ENCODE data around the gene TSPAN4. TPM values are rescaled to one million over a fixed set of nuclear protein-coding genes. Genes with fewer than 3 reads are reported as not detected.
A peak's percentile ranks its signal among the peaks of the same experiment; 100 is the strongest.

The TSPAN4 gene
- total RNA-seq, 1 donor from 2014 or later = 26.4 TPM

GRCh38 chr11:825366-826226 is 17.1 kb upstream of the TSPAN4 start:
- H3K4me3 Mint-ChIP-seq (ENCODE audit: unreplicated experiment) = no peak overlapping the region
- no peak for TF ChIP-seq CTCF (IDR thresholded peaks at IDR 0.05; ENCODE audit: unreplicated experiment)
- peaks cover 18% of the 10 kb centered on the region for H3K4me1 Mint-ChIP-seq (ENCODE audit: unreplicated experiment)
- DNase-seq (ENCODE audit: low spot score) = no peak
- H3K27me3 Mint-ChIP-seq (ENCODE audit: unreplicated experiment) = peaks cover 12% of the 10 kb centered on the region
- H3K27ac Mint-ChIP-seq (ENCODE audit: unreplicated experiment) = no peak overlapping the region
- H3K9me3 Mint-ChIP-seq (ENCODE audit: unreplicated experiment) = no peaks in the 10 kb centered on the region
- no peaks in the 10 kb centered on the region for H3K36me3 Mint-ChIP-seq (ENCODE audit: low read depth, unreplicated experiment)

DNA sequence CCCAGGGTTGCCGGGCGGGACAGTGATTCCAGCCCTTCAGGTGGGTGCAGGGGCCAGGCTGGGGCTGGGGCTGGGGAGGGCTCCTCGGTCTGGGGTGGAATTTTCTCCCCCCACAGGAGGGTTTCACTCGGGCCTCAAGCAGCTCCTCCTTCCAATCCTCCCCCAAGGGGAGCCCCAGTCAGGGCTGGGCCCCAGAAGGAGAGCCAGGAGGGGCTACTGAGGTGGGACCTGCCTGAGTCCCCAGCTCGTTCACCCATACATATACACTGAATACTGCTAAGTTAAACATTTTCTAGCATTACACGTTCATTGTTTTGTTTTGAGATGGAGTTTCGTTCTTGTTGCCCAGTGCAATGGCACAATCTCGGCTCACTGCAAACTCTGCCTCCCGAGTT is 16.4 kb upstream of the TSPAN4 start:
- no peak overlapping the region for H3K27ac Mint-ChIP-seq (ENCODE audit: unreplicated experiment)
- H3K4me1 Mint-ChIP-seq (ENCODE audit: unreplicated experiment) = peaks cover 18% of the 10 kb centered on the region
- no peaks in the 10 kb centered on the region for H3K36me3 Mint-ChIP-seq (ENCODE audit: low read depth, unreplicated experiment)
- DNase-seq (ENCODE audit: low spot score) = no peak
- no peaks in the 10 kb centered on the region for H3K9me3 Mint-ChIP-seq (ENCODE audit: unreplicated experiment)
- peak overlapping the region; percentile 79 for H3K4me3 Mint-ChIP-seq (ENCODE audit: unreplicated experiment)
- no peak for TF ChIP-seq CTCF (IDR thresholded peaks at IDR 0.05; ENCODE audit: unreplicated experiment)
- peaks cover 12% of the 10 kb centered on the region for H3K27me3 Mint-ChIP-seq (ENCODE audit: unreplicated experiment)

GRCh38 chr11:826836-827145 is 15.9 kb upstream of the TSPAN4 start:
- Mint-ChIP-seq H3K9me3 (ENCODE audit: unreplicated experiment) (no peaks in the 10 kb centered on the region), H3K4me1 (ENCODE audit: unreplicated experiment) (peaks cover 18% of the 10 kb centered on the region), H3K4me3 (ENCODE audit: unreplicated experiment) (peak overlapping the region; percentile 79), H3K36me3 (ENCODE audit: low read depth, unreplicated experiment) (no peaks in the 10 kb centered on the region), H3K27ac (ENCODE audit: unreplicated experiment) (no peak overlapping the region), H3K27me3 (ENCODE audit: unreplicated experiment) (peaks cover 14% of the 10 kb centered on the region)
- TF ChIP-seq CTCF (IDR thresholded peaks at IDR 0.05; ENCODE audit: unreplicated experiment) = no peak
- DNase-seq (ENCODE audit: low spot score) = peak; percentile 4

- Mint-ChIP-seq H3K9me3 (ENCODE audit: unreplicated experiment) (no peaks in the 10 kb centered on the region), H3K36me3 (ENCODE audit: low read depth, unreplicated experiment) (no peaks in the 10 kb centered on the region), H3K27me3 (ENCODE audit: unreplicated experiment) (peaks cover 12% of the 10 kb centered on the region), H3K4me3 (ENCODE audit: unreplicated experiment) (peak overlapping the region; percentile 67), H3K27ac (ENCODE audit: unreplicated experiment) (no peak overlapping the region), H3K4me1 (ENCODE audit: unreplicated experiment) (peaks cover 18% of the 10 kb centered on the region)
- no peak for TF ChIP-seq CTCF (IDR thresholded peaks at IDR 0.05; ENCODE audit: unreplicated experiment)
- DNase-seq (ENCODE audit: low spot score) = peak; percentile 35
Observed at GRCh38 chr11:827146-827896, 15.3 kb upstream of the TSPAN4 start.

DNA sequence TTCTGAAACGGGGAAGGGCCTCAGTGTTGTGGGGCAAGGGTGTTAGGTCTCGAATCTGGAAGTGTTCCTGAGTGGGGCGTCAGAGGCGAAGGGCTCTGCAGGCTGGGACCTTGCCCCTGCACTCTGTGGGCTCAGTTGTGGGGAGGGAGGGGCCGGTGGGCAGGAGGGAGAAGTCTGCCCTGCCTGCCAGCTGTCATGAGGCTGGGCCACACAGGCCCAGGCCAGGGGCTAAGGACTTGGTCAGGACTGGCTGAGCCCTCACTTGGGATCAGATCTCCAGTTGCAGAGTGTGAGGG is 14.8 kb upstream of the TSPAN4 start, which contains the start of gene CRACR2B:
CRACR2B (plus strand) TSS at position 23 of the 296 bp plus-strand sequence. CDS start 689 bp downstream, outside the sequence.
- no peaks in the 10 kb centered on the region for H3K36me3 Mint-ChIP-seq (ENCODE audit: low read depth, unreplicated experiment)
- TF ChIP-seq CTCF (IDR thresholded peaks at IDR 0.05; ENCODE audit: unreplicated experiment) = no peak
- no peak for DNase-seq (ENCODE audit: low spot score)
- no peaks in the 10 kb centered on the region for H3K9me3 Mint-ChIP-seq (ENCODE audit: unreplicated experiment)
- H3K4me1 Mint-ChIP-seq (ENCODE audit: unreplicated experiment) = peaks cover 18% of the 10 kb centered on the region
- no peak within 1 kb of the TSS for H3K27ac Mint-ChIP-seq (ENCODE audit: unreplicated experiment)
- H3K4me3 Mint-ChIP-seq (ENCODE audit: unreplicated experiment) = peak within 1 kb of the TSS; percentile 79
- peaks cover 12% of the 10 kb centered on the region for H3K27me3 Mint-ChIP-seq (ENCODE audit: unreplicated experiment)
